Tibial nerve (tissue), 3 donors: ENCODE measurements around the gene TSFM.

Experiments
- POLR2A ChIP-seq, 2 donors: fragments of 450-650 bp; IDR thresholded peaks; one replicate each; pipeline ENCODE4 v1.6.1; 2017; ENCODE audit warnings: antibody characterized with exemption in 2 of 2, mild to moderate bottlenecking in 2 of 2, moderate library complexity in 2 of 2
- TF ChIP-seq, protein P1 (sequence below), 5 experiments: fragments of 200-600 bp in 3 of 5; fragments of 450-650 bp in 2 of 5; sonication (generic) in 3 of 5; IDR thresholded peaks; one replicate each; pipeline ENCODE4 v1.5.1; 2016 to 2019; ENCODE audit warnings: antibody characterized with exemption in 5 of 5, mild to moderate bottlenecking in 3 of 5, moderate library complexity in 2 of 5

DNA sequence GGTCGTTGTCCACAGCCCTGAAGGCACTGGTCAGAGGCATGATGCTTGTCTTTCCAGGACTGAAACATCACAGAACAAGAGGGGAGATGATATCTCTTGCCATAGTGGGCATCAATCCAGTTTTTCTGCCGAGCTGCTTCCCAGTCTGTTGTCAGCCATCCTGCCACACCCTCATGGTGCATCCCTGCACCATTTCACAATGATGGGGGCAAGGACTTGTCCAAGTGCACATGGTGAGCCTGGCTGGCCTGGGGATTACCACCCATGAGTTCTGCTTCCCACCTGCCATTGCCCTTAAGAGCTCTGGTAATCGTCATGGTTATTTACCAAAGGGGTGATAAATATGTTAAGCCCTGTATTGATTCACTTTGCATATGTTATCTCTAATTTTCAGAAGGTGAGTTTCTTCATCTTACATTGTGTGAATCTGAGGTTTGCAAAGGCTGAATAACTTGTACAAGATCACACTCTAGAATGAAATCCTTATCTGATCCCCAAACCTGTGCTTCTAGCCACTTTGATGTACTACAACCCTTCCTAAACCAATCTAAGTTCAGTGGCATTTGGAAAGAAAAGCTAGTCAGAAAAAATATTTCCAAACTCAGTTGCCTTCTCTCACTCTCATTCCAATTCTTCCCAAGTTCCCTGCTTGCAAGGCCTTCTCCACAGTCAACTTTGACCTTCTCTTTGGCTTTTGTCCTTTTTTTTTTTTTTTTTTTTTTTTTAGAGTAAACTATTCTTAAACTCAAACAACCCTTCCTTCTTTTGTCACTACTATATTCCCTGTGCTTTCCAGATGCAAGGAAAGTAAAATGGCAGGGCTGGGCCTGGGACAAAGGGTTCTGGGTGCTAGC lies 33.6 kb downstream of the TSFM start:
- TF ChIP-seq, protein P1, sequence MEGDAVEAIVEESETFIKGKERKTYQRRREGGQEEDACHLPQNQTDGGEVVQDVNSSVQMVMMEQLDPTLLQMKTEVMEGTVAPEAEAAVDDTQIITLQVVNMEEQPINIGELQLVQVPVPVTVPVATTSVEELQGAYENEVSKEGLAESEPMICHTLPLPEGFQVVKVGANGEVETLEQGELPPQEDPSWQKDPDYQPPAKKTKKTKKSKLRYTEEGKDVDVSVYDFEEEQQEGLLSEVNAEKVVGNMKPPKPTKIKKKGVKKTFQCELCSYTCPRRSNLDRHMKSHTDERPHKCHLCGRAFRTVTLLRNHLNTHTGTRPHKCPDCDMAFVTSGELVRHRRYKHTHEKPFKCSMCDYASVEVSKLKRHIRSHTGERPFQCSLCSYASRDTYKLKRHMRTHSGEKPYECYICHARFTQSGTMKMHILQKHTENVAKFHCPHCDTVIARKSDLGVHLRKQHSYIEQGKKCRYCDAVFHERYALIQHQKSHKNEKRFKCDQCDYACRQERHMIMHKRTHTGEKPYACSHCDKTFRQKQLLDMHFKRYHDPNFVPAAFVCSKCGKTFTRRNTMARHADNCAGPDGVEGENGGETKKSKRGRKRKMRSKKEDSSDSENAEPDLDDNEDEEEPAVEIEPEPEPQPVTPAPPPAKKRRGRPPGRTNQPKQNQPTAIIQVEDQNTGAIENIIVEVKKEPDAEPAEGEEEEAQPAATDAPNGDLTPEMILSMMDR (IDR thresholded peaks at IDR 0.05), result no peak
- TF ChIP-seq POLR2A (IDR thresholded peaks at IDR 0.05), result no peak
